ENCODE measurements around the gene PRDM16. TPM values are rescaled to one million over a fixed set of nuclear protein-coding genes. Genes with fewer than 3 reads are reported as not detected.

The PRDM16 gene
- total RNA-seq, 4 donors from 2014 or later, result 15.7 to 54.3 (median 27.6) TPM

DNA sequence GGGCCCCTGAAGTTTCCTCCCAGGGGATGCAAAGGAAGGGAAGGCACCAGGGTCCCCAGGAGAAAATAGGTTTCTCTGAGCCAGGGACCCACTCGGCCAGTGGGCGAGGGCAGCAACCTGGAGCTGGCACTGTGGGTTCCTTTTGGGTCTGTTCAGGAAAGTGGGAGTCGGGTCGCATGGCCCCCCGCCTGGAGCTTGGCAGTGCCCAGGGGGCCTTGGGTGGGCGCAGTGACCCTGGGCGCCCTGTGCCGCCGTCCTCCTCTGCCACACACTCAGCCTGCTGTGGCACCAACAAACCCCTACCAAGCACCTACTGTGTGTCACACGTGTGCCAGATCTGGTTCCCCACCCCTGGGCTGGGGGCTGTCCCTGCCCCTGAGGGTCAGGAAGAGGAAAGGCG lies 296.0 kb downstream of the PRDM16 start:
- 72 to 87% methylated on average over 5 to 8 of the region's 11 CpGs for WGBS, 2 donors
- no peaks in the 10 kb centered on the region for H3K9me3 ChIP-seq
- TF ChIP-seq, protein P1, sequence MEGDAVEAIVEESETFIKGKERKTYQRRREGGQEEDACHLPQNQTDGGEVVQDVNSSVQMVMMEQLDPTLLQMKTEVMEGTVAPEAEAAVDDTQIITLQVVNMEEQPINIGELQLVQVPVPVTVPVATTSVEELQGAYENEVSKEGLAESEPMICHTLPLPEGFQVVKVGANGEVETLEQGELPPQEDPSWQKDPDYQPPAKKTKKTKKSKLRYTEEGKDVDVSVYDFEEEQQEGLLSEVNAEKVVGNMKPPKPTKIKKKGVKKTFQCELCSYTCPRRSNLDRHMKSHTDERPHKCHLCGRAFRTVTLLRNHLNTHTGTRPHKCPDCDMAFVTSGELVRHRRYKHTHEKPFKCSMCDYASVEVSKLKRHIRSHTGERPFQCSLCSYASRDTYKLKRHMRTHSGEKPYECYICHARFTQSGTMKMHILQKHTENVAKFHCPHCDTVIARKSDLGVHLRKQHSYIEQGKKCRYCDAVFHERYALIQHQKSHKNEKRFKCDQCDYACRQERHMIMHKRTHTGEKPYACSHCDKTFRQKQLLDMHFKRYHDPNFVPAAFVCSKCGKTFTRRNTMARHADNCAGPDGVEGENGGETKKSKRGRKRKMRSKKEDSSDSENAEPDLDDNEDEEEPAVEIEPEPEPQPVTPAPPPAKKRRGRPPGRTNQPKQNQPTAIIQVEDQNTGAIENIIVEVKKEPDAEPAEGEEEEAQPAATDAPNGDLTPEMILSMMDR (IDR thresholded peaks at IDR 0.05), result no peak
- TF ChIP-seq POLR2A (IDR thresholded peaks at IDR 0.05), result no peak
- no peak for DNase-seq
- peak overlapping the region in 1 of 3 donors; percentile 4 for H3K27ac ChIP-seq
- H3K4me1 ChIP-seq, result peaks cover 52 to 65% of the 10 kb centered on the region in 2 donors
- H3K36me3 ChIP-seq, result no peaks in the 10 kb centered on the region
- intact Hi-C loops (cut with DNase I), result no loop called here
- H3K27me3 ChIP-seq, result no peaks in the 10 kb centered on the region
- H3K4me3 ChIP-seq (replicated peaks in 1 of 3), result no peak overlapping the region

DNA sequence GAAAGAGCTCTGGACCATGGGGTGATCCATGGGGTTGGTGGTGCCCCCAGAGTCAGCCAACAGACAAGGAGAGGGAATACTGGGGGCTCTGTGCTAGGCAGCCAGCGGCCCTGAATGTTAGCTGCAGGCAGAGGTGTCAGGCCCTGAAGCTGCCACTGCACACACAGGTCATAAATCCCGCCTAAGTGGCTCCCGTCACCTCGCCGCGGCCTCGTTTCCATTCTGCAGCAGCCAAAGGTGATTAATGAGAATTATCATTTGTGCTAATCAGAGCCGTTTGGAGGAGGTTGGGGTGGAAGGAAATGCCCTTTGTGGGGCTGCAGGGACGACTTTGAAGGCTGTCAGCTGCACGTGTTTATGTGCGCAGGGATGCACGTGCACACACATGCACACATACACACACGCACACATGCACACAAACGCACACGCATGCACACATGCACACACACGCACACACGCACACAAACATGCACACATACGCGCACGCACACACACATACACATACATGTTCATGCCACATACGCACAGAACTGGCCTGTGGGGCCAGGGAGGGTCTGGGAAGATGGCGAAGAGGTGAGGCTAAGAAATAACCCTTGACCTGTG lies 296.6 kb downstream of the PRDM16 start:
- Histone ChIP-seq H3K4me1 (peaks cover 52 to 65% of the 10 kb centered on the region in 2 donors), H3K4me3 (replicated peaks in 1 of 3) (no peak overlapping the region), H3K9me3 (no peaks in the 10 kb centered on the region), H3K36me3 (no peaks in the 10 kb centered on the region), H3K27me3 (no peaks in the 10 kb centered on the region), H3K27ac (peak overlapping the region in 2 of 3 donors; percentile 67 to 71)
- DNase-seq, result no peak
- intact Hi-C loops (cut with DNase I), result no loop called here
- WGBS, 2 donors, result 86% methylated on average over 22 of the region's 22 CpGs
- TF ChIP-seq POLR2A (IDR thresholded peaks at IDR 0.05), result no peak

DNA sequence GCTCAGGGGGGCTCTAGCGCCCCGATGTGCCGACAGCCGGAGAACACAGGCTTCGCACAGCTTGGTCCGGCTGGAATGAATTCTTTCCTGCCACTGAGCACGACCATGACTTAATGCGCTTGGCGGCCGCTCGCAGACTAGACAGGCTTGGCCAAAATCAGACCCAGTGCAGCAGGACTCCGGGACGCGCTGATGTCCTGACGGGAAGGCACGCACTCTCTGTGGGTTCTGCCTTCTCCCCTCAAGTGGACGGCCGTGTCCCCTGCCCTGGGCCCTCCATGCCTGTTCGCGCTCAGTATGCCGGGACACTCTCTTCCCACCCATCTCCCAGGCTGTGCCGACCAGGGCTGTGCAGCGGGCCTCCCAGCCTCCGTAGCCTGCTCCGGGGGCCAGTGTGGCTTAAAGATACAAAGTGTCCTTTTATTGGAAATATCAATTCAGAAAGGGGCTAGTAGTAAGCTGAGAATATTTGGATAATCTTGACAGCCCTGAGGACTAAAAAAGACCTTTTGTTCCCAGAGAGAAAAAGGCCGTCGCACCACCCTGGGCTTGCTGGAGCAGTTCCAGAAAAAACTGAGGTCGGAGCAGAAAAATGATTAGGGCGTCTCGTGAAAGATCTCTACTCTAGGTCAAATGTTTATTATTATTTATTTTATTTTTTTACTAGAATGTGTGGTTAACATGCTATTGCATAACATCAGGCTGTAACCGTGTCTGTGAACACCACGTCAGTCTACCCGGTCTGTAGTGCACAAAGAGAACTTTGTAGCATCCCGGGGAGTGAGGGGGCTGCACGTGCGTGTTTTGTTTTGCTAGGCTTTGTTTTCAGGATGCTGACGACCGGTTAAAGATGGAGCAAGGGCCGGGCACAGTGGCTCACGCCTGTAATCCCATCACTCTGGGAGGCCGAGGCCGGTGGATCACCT lies 297.4 kb downstream of the PRDM16 start:
- no peak for TF ChIP-seq POLR2A (IDR thresholded peaks at IDR 0.05)
- TF ChIP-seq, protein P1 (IDR thresholded peaks at IDR 0.05), result no peak
- peak; percentile 34 to 40 for DNase-seq
- H3K4me1 ChIP-seq, result peaks cover 47 to 58% of the 10 kb centered on the region in 2 donors
- WGBS, 2 donors, result 73 to 75% methylated on average over 40 to 42 of the region's 42 CpGs
- H3K4me3 ChIP-seq (replicated peaks in 1 of 3), result no peak overlapping the region
- no peaks in the 10 kb centered on the region for H3K36me3 ChIP-seq
- no peaks in the 10 kb centered on the region for H3K9me3 ChIP-seq
- no peaks in the 10 kb centered on the region for H3K27me3 ChIP-seq
- peak overlapping the region; percentile 40 to 89 (median 71) for H3K27ac ChIP-seq
- intact Hi-C loops (cut with DNase I), result no loop called here

DNA sequence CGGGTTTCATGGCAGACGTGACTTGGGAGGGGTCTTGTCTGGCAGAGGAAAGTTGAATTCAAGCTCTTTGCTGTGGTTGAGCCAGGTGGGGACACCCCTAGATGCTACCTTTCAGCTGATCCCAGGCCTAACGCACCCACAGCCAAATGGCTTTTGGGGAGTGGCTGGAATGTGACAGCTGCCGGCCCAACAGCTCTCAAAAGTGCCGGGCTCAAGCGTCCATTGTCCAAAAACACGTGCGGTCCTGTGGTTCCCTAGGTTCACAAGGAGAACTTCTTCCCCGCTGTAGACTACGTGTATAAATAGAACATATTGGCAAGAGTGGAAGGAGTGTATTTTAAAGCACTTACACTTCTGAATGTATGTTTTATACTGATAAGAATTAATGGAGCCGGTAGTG lies 298.4 kb downstream of the PRDM16 start:
- Histone ChIP-seq H3K4me3 (replicated peaks in 1 of 3) (no peak overlapping the region), H3K9me3 (no peaks in the 10 kb centered on the region), H3K4me1 (peaks cover 39 to 48% of the 10 kb centered on the region in 2 donors), H3K27ac (peak overlapping the region; percentile 36 to 89 (median 71)), H3K27me3 (no peaks in the 10 kb centered on the region), H3K36me3 (no peaks in the 10 kb centered on the region)
- no peak for TF ChIP-seq POLR2A (IDR thresholded peaks at IDR 0.05)
- TF ChIP-seq, protein P1 (IDR thresholded peaks at IDR 0.05), result no peak
- intact Hi-C loops (cut with DNase I), result no loop called here
- 80% methylated on average over 11 of the region's 11 CpGs for WGBS, 2 donors
- DNase-seq, result peak in 1 of 2 donors; percentile 40

DNA sequence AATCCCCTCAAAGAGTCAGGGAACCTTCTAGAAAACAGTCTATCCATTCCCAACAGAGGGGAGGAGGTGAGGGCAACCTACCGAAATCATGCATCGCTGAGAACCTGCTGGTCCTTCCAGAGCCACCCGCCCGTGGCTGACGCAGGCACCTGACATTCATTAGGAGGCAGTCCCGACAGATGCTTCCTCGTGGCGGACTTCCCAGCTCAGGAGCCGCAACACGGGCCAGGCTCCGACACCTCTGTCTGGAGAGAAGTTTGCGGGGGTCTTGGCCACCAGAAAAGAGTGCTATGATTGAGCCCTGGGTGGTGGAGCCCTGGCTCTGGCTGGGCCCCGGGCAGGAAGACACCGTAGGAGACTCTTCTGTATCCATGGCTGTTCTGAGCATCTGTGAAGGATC lies 299.1 kb downstream of the PRDM16 start:
- peak; percentile 92 for DNase-seq
- WGBS, 2 donors, result 56 to 69% methylated on average over 6 to 12 of the region's 14 CpGs
- Histone ChIP-seq H3K27ac (peak overlapping the region; percentile 36 to 89 (median 71)), H3K4me3 (replicated peaks in 1 of 3) (no peak overlapping the region), H3K36me3 (no peaks in the 10 kb centered on the region), H3K9me3 (no peaks in the 10 kb centered on the region), H3K27me3 (no peaks in the 10 kb centered on the region), H3K4me1 (peaks cover 39 to 47% of the 10 kb centered on the region in 2 donors)
- peak in 1 of 2 donors; percentile 33 for TF ChIP-seq POLR2A (IDR thresholded peaks at IDR 0.05)
- TF ChIP-seq, protein P1 (IDR thresholded peaks at IDR 0.05), result no peak
- intact Hi-C loops (cut with DNase I), result no loop called here

Data from thyroid gland (tissue), 4 donors.